H1 (cell line): Measurements from ENCODE around the gene RNF220. TPM values are rescaled to one million over a fixed set of nuclear protein-coding genes. Genes with fewer than 3 reads are reported as not detected.
A peak's percentile ranks its signal among the peaks of the same experiment; 100 is the strongest.

ENCODE experiments used
- CTCF ChIA-PET: fragments of 300-600 bp; sonication (Branson Sonifier 250); formaldehyde crosslinking; loops from one replicate; lab custom pipeline; 2021; ENCODE audit not compliant: partially characterized antibody; lab: Charles Lee
- POLR2A ChIA-PET: fragments of 300-600 bp; sonication (Branson Sonifier 250); formaldehyde crosslinking; loops from one replicate; lab custom pipeline; 2021; ENCODE audit warnings: inconsistent platforms; ENCODE audit not compliant: partially characterized antibody; lab: Charles Lee
- DNase-seq, 2 experiments: peaks; one replicate each; pipeline versions ENCODE4 v3.0.0 to v3.0.0-alpha.2; 2010 to 2022; ENCODE audit warnings: low spot score in 2 of 2, low read depth in 1 of 2, mixed read lengths in 1 of 2
- FAIRE-seq: peaks from 2 replicates; lab custom pipeline; 2011; peaks lifted over from hg19 to GRCh38; lab: Jason Lieb, UNC
- H2AFZ ChIP-seq: 2 replicates; pipeline ENCODE4 v1.8.1; 2012; ENCODE audit warnings: low read length, inconsistent platforms
- H2AK5ac ChIP-seq: 2 replicates; pipeline ENCODE4 v1.6.1; 2013; ENCODE audit warnings: low read depth, low read length
- H2BK120ac ChIP-seq: replicated peaks from 2 replicates; pipeline ENCODE3; 2013; ENCODE audit warnings: low read depth, low read length, inconsistent platforms
- H2BK12ac ChIP-seq: 2 replicates; pipeline ENCODE4 v1.6.1; 2013; ENCODE audit warnings: low read depth, low read length
- H2BK15ac ChIP-seq: 2 replicates; pipeline ENCODE4 v1.6.1; 2013; ENCODE audit warnings: low read length
- H2BK20ac ChIP-seq: 2 replicates; pipeline ENCODE4 v1.6.1; 2013; ENCODE audit warnings: low read length
- H2BK5ac ChIP-seq: 2 replicates; pipeline ENCODE4 v1.6.1; 2013; ENCODE audit warnings: low read depth, low read length
- H3K14ac ChIP-seq: 2 replicates; pipeline ENCODE4 v1.6.1; 2013; ENCODE audit warnings: inconsistent platforms; ENCODE audit not compliant: insufficient read length
- H3K18ac ChIP-seq: 2 replicates; pipeline ENCODE4 v1.6.1; 2013; ENCODE audit warnings: low read length; ENCODE audit errors: extremely low read depth
- H3K23ac ChIP-seq: 2 replicates; pipeline ENCODE4 v1.6.1; 2013; ENCODE audit warnings: inconsistent platforms; ENCODE audit not compliant: insufficient read length
- H3K23me2 ChIP-seq: 2 replicates; pipeline ENCODE4 v1.6.1; 2013; ENCODE audit warnings: low read depth, low read length
- H3K27ac ChIP-seq: 2 replicates; pipeline ENCODE4 v1.6.1; 2011; ENCODE audit warnings: low read depth, low read length, inconsistent platforms
- H3K27me3 ChIP-seq, 4 experiments: replicated peaks in 1 of 4; 1 replicate in 1 of 4; 2 replicates in 3 of 4; pipeline versions ENCODE4 v1.6.1 to v1.8.1; 2011 to 2013; ENCODE audit warnings: low read length in 3 of 4, mild to moderate bottlenecking in 3 of 4, inconsistent platforms in 2 of 4, mixed read lengths in 2 of 4, moderate library complexity in 1 of 4; ENCODE audit not compliant: control insufficient read depth in 3 of 4, insufficient read depth in 3 of 4; ENCODE audit errors: extremely low read depth in 1 of 4
- H3K36me3 ChIP-seq, 4 experiments: 2 replicates each; pipeline versions ENCODE4 v1.6.1 to v1.8.1; 2011 to 2013; ENCODE audit warnings: mild to moderate bottlenecking in 4 of 4, low read length in 3 of 4, moderate library complexity in 2 of 4, control low read depth in 1 of 4, inconsistent platforms in 1 of 4; ENCODE audit not compliant: insufficient read depth in 4 of 4, control insufficient read depth in 2 of 4
- H3K4ac ChIP-seq: replicated peaks from 2 replicates; pipeline ENCODE3; 2013; ENCODE audit warnings: low read length, low read depth, mixed read lengths, inconsistent platforms; ENCODE audit not compliant: insufficient read length
- H3K4me1 ChIP-seq, 4 experiments: replicated peaks in 1 of 4; 1 replicate in 1 of 4; 2 replicates in 3 of 4; pipeline versions ENCODE4 v1.6.1 to v1.8.1; 2011 to 2013; ENCODE audit warnings: low read length in 3 of 4, inconsistent platforms in 2 of 4, mixed read lengths in 1 of 4; ENCODE audit not compliant: insufficient read depth in 4 of 4, control insufficient read depth in 3 of 4
- H3K4me2 ChIP-seq, 2 experiments: 2 replicates each; pipeline versions ENCODE4 v1.6.1 to v1.8.1; 2011 to 2013; ENCODE audit warnings: low read depth in 2 of 2, low read length in 2 of 2, control low read depth in 1 of 2, inconsistent platforms in 1 of 2, mild to moderate bottlenecking in 1 of 2; ENCODE audit not compliant: insufficient read depth in 1 of 2
- H3K4me3 ChIP-seq, 4 experiments: fragments of 200-600, 300-600 bp in 1 of 4; sonication (generic), shearing (Covaris generic), sonication (Bioruptor Twin) in 1 of 4; 2 replicates each; pipeline versions ENCODE4 v1.5.1 to v1.8.1; 2011 to 2016; ENCODE audit warnings: low read length in 4 of 4, low read depth in 3 of 4, control low read depth in 2 of 4, inconsistent platforms in 2 of 4, mild to moderate bottlenecking in 2 of 4, mixed read lengths in 1 of 4, moderate library complexity in 1 of 4; ENCODE audit not compliant: insufficient read depth in 2 of 4; ENCODE audit errors: extremely low read depth in 1 of 4
- H3K56ac ChIP-seq: replicated peaks from 2 replicates; pipeline ENCODE3; 2013; ENCODE audit warnings: low read depth, mild to moderate bottlenecking, mixed read lengths, low read length, inconsistent platforms; ENCODE audit not compliant: insufficient read length
- H3K79me1 ChIP-seq: 2 replicates; pipeline ENCODE4 v1.6.1; 2013; ENCODE audit warnings: low read depth, low read length, control low read depth
- H3K79me2 ChIP-seq, 2 experiments: 2 replicates each; pipeline versions ENCODE4 v1.6.1 to v1.8.1; 2012 to 2013; ENCODE audit warnings: low read length in 2 of 2, mild to moderate bottlenecking in 2 of 2, inconsistent platforms in 1 of 2; ENCODE audit not compliant: insufficient read depth in 2 of 2, control insufficient read depth in 1 of 2
- H3K9ac ChIP-seq, 4 experiments: replicated peaks in 1 of 4; 1 replicate in 1 of 4; 2 replicates in 3 of 4; pipeline versions ENCODE4 v1.6.1 to v1.8.1; 2011 to 2013; ENCODE audit warnings: low read depth in 3 of 4, low read length in 3 of 4, control low read depth in 2 of 4, mild to moderate bottlenecking in 2 of 4, moderate library complexity in 2 of 4, inconsistent platforms in 1 of 4; ENCODE audit errors: extremely low read depth in 1 of 4
- H3K9me3 ChIP-seq, 2 experiments: 2 replicates each; pipeline versions ENCODE4 v1.6.1 to v1.8.1; 2012 to 2013; ENCODE audit warnings: mild to moderate bottlenecking in 2 of 2, moderate library complexity in 2 of 2, control low read depth in 1 of 2, inconsistent platforms in 1 of 2, low read depth in 1 of 2, low read length in 1 of 2, mixed read lengths in 1 of 2; ENCODE audit not compliant: insufficient read depth in 2 of 2
- H4K20me1 ChIP-seq, 2 experiments: replicated peaks in 1 of 2; 2 replicates each; pipeline versions ENCODE3 to v1.8.1; 2011 to 2013; ENCODE audit warnings: inconsistent platforms in 2 of 2, low read length in 2 of 2, mild to moderate bottlenecking in 1 of 2; ENCODE audit not compliant: insufficient read depth in 2 of 2, control insufficient read depth in 1 of 2
- H4K5ac ChIP-seq: 2 replicates; pipeline ENCODE4 v1.6.1; 2013; ENCODE audit warnings: low read length, low read depth, mixed read lengths, inconsistent platforms; ENCODE audit not compliant: insufficient read length
- H4K8ac ChIP-seq: 2 replicates; pipeline ENCODE4 v1.8.0; 2013; ENCODE audit warnings: mild to moderate bottlenecking, moderate library complexity, low read length, inconsistent platforms; ENCODE audit not compliant: insufficient read depth; ENCODE audit errors: extremely low read depth
- H4K91ac ChIP-seq: replicated peaks from 2 replicates; pipeline ENCODE3; 2013; ENCODE audit warnings: low read length, mixed read lengths, inconsistent platforms; ENCODE audit not compliant: insufficient read length
- CEBPB ChIP-seq: IDR thresholded peaks from 2 replicates; pipeline ENCODE4 v1.6.1; 2012; ENCODE audit warnings: low read depth, low read length
- CHD1 ChIP-seq: IDR thresholded peaks from 2 replicates; pipeline ENCODE4 v1.6.1; 2012; ENCODE audit warnings: low read depth, low read length, improper control_type of control experiment
- HDAC6 ChIP-seq: IDR thresholded peaks from one replicate; pipeline ENCODE4 v1.7.1; 2012; ENCODE audit warnings: low read depth, mild to moderate bottlenecking, inconsistent platforms, low read length, moderate library complexity
- KDM5A ChIP-seq: fragments of 200-600 bp; IDR thresholded peaks from 2 replicates; pipeline ENCODE4 v1.7.1; 2012; ENCODE audit warnings: mild to moderate bottlenecking, low read length, inconsistent platforms, mixed read lengths
- MAFK ChIP-seq: IDR thresholded peaks from 2 replicates; pipeline ENCODE4 v1.6.1; 2012; ENCODE audit warnings: low read depth, mild to moderate bottlenecking, improper control_type of control experiment, low read length
- RNF2 ChIP-seq: fragments of 200-900, 300-1000 bp; sonication (generic); IDR thresholded peaks from 2 replicates; pipeline ENCODE4 v1.7.1; 2016; ENCODE audit warnings: borderline replicate concordance, low read depth, mild to moderate bottlenecking, antibody characterized with exemption, low read length; ENCODE audit not compliant: poor library complexity, severe bottlenecking; ENCODE audit errors: missing control alignments
- SIX5 ChIP-seq: IDR thresholded peaks from 2 replicates; pipeline ENCODE4 v1.6.1; 2011; ENCODE audit warnings: mild to moderate bottlenecking, low read depth, low read length
- SP1 ChIP-seq: IDR thresholded peaks from 2 replicates; pipeline ENCODE4 v1.6.1; 2011; ENCODE audit warnings: low read depth, low read length
- SP2 ChIP-seq: IDR thresholded peaks from 2 replicates; pipeline ENCODE4 v1.6.1; 2012; ENCODE audit warnings: mild to moderate bottlenecking, low read length, inconsistent platforms
- YY1 ChIP-seq: IDR thresholded peaks from 2 replicates; pipeline ENCODE4 v1.6.1; 2011; ENCODE audit warnings: low read depth, mild to moderate bottlenecking, low read length
- WGBS, 2 experiments: shearing (Covaris generic) in 1 of 2; methylation state at CpG; one replicate each; pipeline versions ENCODE4 v1.1.6 to v1.1.7; 2013 to 2015; ENCODE audit warnings: low lambda C conversion rate in 2 of 2, mixed read lengths in 2 of 2, inconsistent platforms in 1 of 2, low coverage in 1 of 2, missing lambda C conversion rate in 1 of 2; ENCODE audit not compliant: insufficient replicate concordance in 2 of 2, insufficient coverage in 1 of 2, insufficient read length in 1 of 2; ENCODE audit errors: extremely low coverage in 1 of 2, missing lambda C conversion rate in 1 of 2; 5-methylcytosine and 5-hydroxymethylcytosine counted together
- polyA plus RNA-seq, 7 experiments: library from polyadenylated mRNA; depleted of rRNA in 3 of 7; stranded (reverse) in 5 of 7; unstranded in 2 of 7; fragments of >200 nt in 5 of 7; fragments of 200-250 nt in 2 of 7; gene quantifications; 1 replicate in 5 of 7; 2 replicates in 1 of 7; 4 replicates in 1 of 7; pipeline versions ENCODE4 v1.2.1 to v1.2.3, GENCODE V29; 2011 to 2013; ENCODE audit warnings: missing spikeins in 2 of 7, mixed read lengths in 2 of 7
- total RNA-seq: library from RNA; stranded (reverse); fragmentation: NEBNext Ultra II Directional; extraction: Animal tissue kit (Norgen Biotek cat#: 25700); gene quantifications from 2 replicates; pipeline ENCODE4 v1.2.1, GENCODE V29; 2021
- TF ChIP-seq, protein P1 (sequence below): IDR thresholded peaks from 2 replicates; pipeline ENCODE4 v1.6.1; 2012; ENCODE audit warnings: inconsistent platforms
- TF ChIP-seq, protein P2 (sequence below): IDR thresholded peaks from 2 replicates; pipeline ENCODE4 v1.6.1; 2012; ENCODE audit warnings: inconsistent platforms

The RNF220 gene
- total and polyA plus RNA-seq, 2 of the 8 experiments (the other 6 are each of a cell fraction or from before 2014, with no cell fraction given): 123 to 160 TPM

DNA sequence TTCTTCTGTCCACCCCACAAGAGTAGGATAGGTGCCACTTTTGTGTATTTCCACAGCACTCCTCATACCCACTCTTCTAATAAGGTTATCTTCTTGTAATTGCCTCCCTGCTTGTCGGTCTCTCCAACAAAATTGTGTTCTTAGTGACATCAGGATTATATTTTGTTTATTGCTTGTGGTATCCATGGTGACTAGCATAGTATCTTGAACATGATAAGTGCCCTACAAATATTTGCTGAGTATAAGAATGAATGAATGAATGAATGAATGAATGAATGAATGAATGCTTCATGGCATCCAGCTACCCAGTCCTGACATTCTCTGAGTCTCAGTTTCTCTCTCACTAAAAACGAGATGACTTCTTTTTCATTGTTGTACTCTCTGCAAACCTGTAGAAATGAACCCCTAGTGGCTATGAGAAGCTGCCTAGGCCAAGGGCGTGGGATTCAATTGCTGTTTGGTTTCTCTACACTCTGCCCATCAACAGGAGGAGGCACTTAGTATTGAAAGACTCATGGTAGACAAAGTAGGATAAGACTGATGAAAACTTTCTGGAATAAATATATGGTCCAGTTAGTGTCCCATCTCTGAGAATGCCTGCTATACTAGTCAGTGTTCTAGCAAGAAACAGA lies 148.2 kb downstream of the RNF220 start:
- Histone ChIP-seq H3K27ac (no peak overlapping the region), H3K27me3 (no peaks in the 10 kb centered on the region)
- POLR2A ChIA-PET: interaction anchor here (0.6 to 5.0 kb wide), 3 partner anchors 8 to 235 kb away, joined by 3 to 33 read pairs (median 3); no protein-coding TSS in a partner anchor

More for the DNA sequence above, 148.2 kb downstream of the RNF220 start:
- Histone ChIP-seq H3K4ac (no peak overlapping the region), H2BK120ac (no peak overlapping the region), H3K18ac (no peak overlapping the region), H3K14ac (no peak overlapping the region), H2BK5ac (no peak overlapping the region), H2AFZ (no peak overlapping the region), H3K4me3 (no peak overlapping the region), H3K36me3 (no peaks in the 10 kb centered on the region), H3K4me1 (peaks cover 0 to 13% (median 3%) of the 10 kb centered on the region in 4 experiments; a peak in 3 of 7 replicates), H4K91ac (no peak overlapping the region), H3K23ac (no peak overlapping the region), H2BK12ac (no peak overlapping the region), H3K23me2 (no peaks in the 10 kb centered on the region), H3K56ac (no peak overlapping the region), H3K79me2 (no peaks in the 10 kb centered on the region), H3K79me1 (no peaks in the 10 kb centered on the region), H4K5ac (no peak overlapping the region), H2AK5ac (no peak overlapping the region), H4K20me1 (no peaks in the 10 kb centered on the region), H2BK20ac (no peak overlapping the region), H3K4me2 (no peak overlapping the region), H2BK15ac (0 out of 2 replicates have a peak overlapping the region, but pooled peaks have one; percentile 29), H3K9ac (no peak overlapping the region), H3K9me3 (no peaks in the 10 kb centered on the region), H4K8ac (no peak overlapping the region)
- FAIRE-seq (no peak), DNase-seq (no peak)
- CTCF ChIA-PET: interaction anchor here (0.7 to 5.3 kb wide), 22 partner anchors 10 to 372 kb away, joined by 3 to 36 read pairs (median 4); no protein-coding TSS in a partner anchor
- no peak for TF ChIP-seq SP2
- no peak for TF ChIP-seq SIX5
- TF ChIP-seq RNF2: no peak
- TF ChIP-seq, protein P1, sequence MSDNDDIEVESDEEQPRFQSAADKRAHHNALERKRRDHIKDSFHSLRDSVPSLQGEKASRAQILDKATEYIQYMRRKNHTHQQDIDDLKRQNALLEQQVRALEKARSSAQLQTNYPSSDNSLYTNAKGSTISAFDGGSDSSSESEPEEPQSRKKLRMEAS: no peak
- no peak for TF ChIP-seq CEBPB
- TF ChIP-seq, protein P2, sequence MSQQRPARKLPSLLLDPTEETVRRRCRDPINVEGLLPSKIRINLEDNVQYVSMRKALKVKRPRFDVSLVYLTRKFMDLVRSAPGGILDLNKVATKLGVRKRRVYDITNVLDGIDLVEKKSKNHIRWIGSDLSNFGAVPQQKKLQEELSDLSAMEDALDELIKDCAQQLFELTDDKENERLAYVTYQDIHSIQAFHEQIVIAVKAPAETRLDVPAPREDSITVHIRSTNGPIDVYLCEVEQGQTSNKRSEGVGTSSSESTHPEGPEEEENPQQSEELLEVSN: no peak
- no peak for TF ChIP-seq HDAC6
- no peak for TF ChIP-seq MAFK
- TF ChIP-seq KDM5A: no peak
- no peak for TF ChIP-seq YY1
- no peak for TF ChIP-seq SP1
- no peak for TF ChIP-seq CHD1
- WGBS, 2 experiments: 84% methylated on average over 3 of the region's 3 CpGs; no CpG with 5 or more reads in 1 of the 2 experiments
